Muscle of leg (tissue), 11 donors: ENCODE results near the gene KRTAP10-12. TPM values are rescaled to one million over a fixed set of nuclear protein-coding genes. Genes with fewer than 3 reads are reported as not detected.

ENCODE experiments used
- DNase-seq: peaks from one replicate; pipeline ENCODE4 v3.0.0; 2013
- H3K27ac ChIP-seq: one replicate; pipeline ENCODE4 v1.5.1; 2013; ENCODE audit warnings: mild to moderate bottlenecking, low read length, control low read depth
- H3K27me3 ChIP-seq: one replicate; pipeline ENCODE4 v1.6.1; 2013; ENCODE audit warnings: low read length; ENCODE audit not compliant: control insufficient read depth, insufficient read depth
- H3K36me3 ChIP-seq: one replicate; pipeline ENCODE4 v1.6.1; 2013; ENCODE audit warnings: low read length; ENCODE audit not compliant: control insufficient read depth, insufficient read depth
- H3K4me1 ChIP-seq: one replicate; pipeline ENCODE4 v1.6.1; 2013; ENCODE audit warnings: low read length; ENCODE audit not compliant: control insufficient read depth, insufficient read depth
- H3K4me3 ChIP-seq: one replicate; pipeline ENCODE4 v1.5.1; 2013; ENCODE audit warnings: low read length, control low read depth
- H3K9me3 ChIP-seq: replicated peaks from 2 replicates; pipeline ENCODE4 v1.6.1; 2013; ENCODE audit warnings: low read depth, low read length; ENCODE audit not compliant: control insufficient read depth
- WGBS: methylation state at CpG from one replicate; pipeline ENCODE4 v1.1.5; 2013; ENCODE audit warnings: missing lambda C conversion rate; ENCODE audit not compliant: insufficient coverage; 5-methylcytosine and 5-hydroxymethylcytosine counted together
- polyA plus RNA-seq, 8 donors: library from polyadenylated mRNA; unstranded; fragments of 120-200 nt; gene quantifications; one replicate each; pipeline versions ENCODE4 v1.2.1 to v1.2.3, GENCODE V29; 2013; ENCODE audit warnings: inconsistent platforms in 1 of 8, low replicate concordance in 1 of 8; ENCODE audit not compliant: insufficient read length in 8 of 8, insufficient read depth in 1 of 8
- total RNA-seq: library from RNA; stranded (reverse); fragments of 120-200 nt; gene quantifications from one replicate; pipeline ENCODE4 v1.2.4, GENCODE V29; 2013

The KRTAP10-12 gene
- total and polyA plus RNA-seq, 9 donors, result not detected

DNA sequence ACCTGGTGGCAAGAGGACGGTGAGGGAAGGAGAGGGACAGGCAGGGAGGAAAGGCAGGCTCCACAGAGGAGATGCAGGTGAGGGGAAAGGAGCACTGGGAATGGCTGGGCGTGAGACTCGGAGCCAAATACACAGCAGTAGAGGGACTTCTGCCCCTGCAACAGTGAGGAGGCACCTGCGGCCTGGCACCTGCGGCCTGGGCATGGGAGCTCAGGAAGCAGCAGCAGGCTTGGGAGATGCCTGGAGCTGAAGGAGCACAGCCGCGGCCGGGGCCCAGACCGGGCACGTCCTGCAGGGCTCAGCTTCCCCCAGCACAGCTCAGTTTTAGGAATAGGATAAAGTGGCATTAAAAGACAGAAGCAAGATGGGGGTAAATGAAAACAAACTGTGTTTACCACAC lies 35.3 kb downstream of the KRTAP10-12 start:
- 88% methylated on average over 8 of the region's 10 CpGs for WGBS
- Histone ChIP-seq H3K4me3 (no peak overlapping the region), H3K4me1 (no peaks in the 10 kb centered on the region), H3K27me3 (peaks cover 12% of the 10 kb centered on the region), H3K27ac (no peak overlapping the region), H3K9me3 (peaks cover 18% of the 10 kb centered on the region), H3K36me3 (no peaks in the 10 kb centered on the region)
- DNase-seq, result no peak

DNA sequence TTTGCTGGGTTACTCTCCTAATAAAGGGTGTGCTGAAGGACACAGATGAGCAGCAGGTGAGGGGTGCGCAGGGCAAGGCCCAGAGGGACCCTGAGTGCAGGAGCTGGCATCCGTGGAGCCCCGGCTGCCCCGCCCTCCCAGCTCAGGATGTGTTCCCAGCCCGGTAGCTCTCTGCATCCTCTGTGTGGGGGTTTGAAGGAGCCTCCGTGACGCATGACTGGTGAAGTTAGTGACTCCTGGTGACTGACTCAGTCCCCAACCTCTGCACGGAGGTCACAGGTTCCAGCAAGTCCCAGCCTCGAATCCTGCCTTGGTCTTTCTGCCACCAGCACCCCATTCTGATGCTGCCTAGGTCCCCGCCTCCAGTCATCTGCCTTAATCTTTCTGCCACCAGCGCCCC lies 36.0 kb downstream of the KRTAP10-12 start:
- WGBS, result 78% methylated on average over 9 of the region's 11 CpGs
- Histone ChIP-seq H3K4me1 (no peaks in the 10 kb centered on the region), H3K27me3 (peaks cover 9% of the 10 kb centered on the region), H3K4me3 (no peak overlapping the region), H3K27ac (no peak overlapping the region), H3K36me3 (no peaks in the 10 kb centered on the region), H3K9me3 (peaks cover 25% of the 10 kb centered on the region)
- DNase-seq, result no peak

DNA sequence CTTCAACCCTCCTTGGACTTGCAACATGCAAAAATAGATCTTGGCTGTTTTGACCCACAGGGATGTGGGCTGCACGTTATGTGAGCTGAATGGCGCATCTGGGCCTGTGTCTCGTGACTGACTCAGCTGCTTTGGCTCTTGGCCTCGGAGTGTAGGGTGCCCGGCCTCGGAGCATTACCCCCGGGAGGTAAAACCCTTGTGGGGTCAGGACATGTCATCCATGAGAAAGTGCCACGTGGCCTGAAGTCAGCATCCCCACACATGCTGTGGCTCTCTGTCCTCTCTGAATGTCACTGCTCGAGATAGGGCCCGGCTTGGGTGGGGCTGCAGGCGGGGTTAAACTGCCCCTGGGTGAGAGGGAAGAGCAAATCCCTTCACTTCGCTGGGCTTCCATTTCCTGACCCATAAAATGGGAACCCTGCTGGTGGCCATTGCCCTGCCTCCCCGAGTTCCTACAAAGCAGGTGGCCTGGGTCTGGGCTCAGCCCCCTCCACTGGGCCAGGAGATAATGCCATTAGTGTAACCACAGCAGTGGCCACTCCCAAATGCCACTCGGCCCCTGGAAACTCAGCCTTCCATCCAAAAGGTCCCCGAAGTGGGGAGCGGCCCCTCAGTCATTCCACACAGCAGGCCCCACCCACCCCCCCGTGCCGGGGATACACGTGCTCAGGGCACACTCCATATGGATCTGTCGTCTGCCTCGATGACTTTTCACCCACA lies 37.2 kb downstream of the KRTAP10-12 start:
- no peaks in the 10 kb centered on the region for H3K36me3 ChIP-seq
- peaks cover 37% of the 10 kb centered on the region for H3K9me3 ChIP-seq
- no peak for DNase-seq
- H3K27me3 ChIP-seq, result peaks cover 7% of the 10 kb centered on the region
- no peaks in the 10 kb centered on the region for H3K4me1 ChIP-seq
- WGBS, result 75% methylated on average over 8 of the region's 21 CpGs
- H3K27ac ChIP-seq, result no peak overlapping the region
- no peak overlapping the region for H3K4me3 ChIP-seq

DNA sequence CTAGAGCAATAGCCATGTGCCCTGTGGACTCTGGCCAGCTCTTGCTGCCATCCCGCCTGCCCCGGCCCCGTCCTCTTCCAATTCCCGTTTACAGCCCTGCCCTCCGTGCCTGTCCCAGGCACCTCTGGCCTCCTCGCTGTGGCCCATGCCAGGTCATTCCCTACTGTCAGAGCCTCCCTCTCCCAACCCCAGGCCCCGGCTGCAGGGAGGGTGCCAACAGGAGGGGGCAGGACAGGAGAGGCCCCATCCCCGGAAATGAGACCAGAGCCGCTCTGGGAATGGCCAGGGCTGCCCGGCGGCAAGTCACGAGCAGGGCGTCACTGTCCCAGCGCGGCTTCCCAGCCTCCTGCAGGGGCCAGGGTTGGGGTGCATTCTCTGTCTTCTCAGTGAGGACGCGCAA lies 37.9 kb downstream of the KRTAP10-12 start:
- H3K27me3 ChIP-seq, result peaks cover 7% of the 10 kb centered on the region
- WGBS, result 91% methylated on average over 13 of the region's 17 CpGs
- no peaks in the 10 kb centered on the region for H3K4me1 ChIP-seq
- no peak for DNase-seq
- H3K36me3 ChIP-seq, result no peaks in the 10 kb centered on the region
- H3K9me3 ChIP-seq, result peaks cover 42% of the 10 kb centered on the region
- H3K27ac ChIP-seq, result no peak overlapping the region
- H3K4me3 ChIP-seq, result no peak overlapping the region

- H3K27me3 ChIP-seq, result peaks cover 7% of the 10 kb centered on the region
- peaks cover 46% of the 10 kb centered on the region for H3K9me3 ChIP-seq
- H3K4me3 ChIP-seq, result no peak overlapping the region
- no peaks in the 10 kb centered on the region for H3K4me1 ChIP-seq
- H3K27ac ChIP-seq, result no peak overlapping the region
- no peaks in the 10 kb centered on the region for H3K36me3 ChIP-seq
- 80% methylated on average over 6 of the region's 6 CpGs for WGBS
- DNase-seq, result no peak
Measured at GRCh38 chr21:44735821-44736220, 38.8 kb downstream of the KRTAP10-12 start.

GRCh38 chr21:44736291-44737004 lies 39.5 kb downstream of the KRTAP10-12 start:
- H3K27ac ChIP-seq, result no peak overlapping the region
- peaks cover 7% of the 10 kb centered on the region for H3K27me3 ChIP-seq
- WGBS, result 98% methylated on average over 8 of the region's 8 CpGs
- H3K4me3 ChIP-seq, result no peak overlapping the region
- H3K4me1 ChIP-seq, result no peaks in the 10 kb centered on the region
- H3K36me3 ChIP-seq, result no peaks in the 10 kb centered on the region
- no peak for DNase-seq
- peaks cover 46% of the 10 kb centered on the region for H3K9me3 ChIP-seq

DNA sequence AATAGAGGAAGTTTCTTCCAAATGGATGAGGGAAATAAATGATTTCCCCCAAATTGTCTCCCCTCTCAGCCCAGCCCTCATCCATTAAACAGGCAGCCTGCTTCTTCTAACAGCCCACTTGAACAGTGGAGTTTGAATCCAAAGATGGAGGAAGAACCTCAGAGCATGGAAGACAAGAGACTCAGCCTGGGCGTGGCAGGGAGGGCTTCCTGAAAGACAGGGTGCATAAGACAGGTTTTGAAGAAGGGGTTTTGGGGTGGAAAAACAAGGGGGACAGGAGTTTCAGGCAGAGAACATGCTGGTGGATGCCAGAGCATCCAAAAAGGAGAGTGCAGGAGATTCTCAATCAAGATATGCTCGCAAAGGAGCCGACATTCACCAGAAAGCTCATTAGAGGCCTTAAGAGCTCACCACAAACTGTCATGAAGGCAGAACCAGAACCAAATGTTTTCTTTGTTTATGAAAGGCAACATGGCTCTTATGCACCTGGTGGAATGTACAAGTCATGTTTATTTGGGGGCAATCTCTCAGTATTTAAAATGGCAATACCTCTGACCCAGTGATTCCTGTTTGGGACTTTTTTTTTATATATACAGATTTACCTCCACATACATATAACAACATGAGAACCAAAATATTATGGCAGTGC lies 40.9 kb downstream of the KRTAP10-12 start:
- Histone ChIP-seq H3K27me3 (peaks cover 6% of the 10 kb centered on the region), H3K4me1 (no peaks in the 10 kb centered on the region), H3K36me3 (no peaks in the 10 kb centered on the region), H3K4me3 (no peak overlapping the region), H3K27ac (no peak overlapping the region), H3K9me3 (peaks cover 46% of the 10 kb centered on the region)
- 71% methylated on average over 2 of the region's 3 CpGs for WGBS
- no peak for DNase-seq

DNA sequence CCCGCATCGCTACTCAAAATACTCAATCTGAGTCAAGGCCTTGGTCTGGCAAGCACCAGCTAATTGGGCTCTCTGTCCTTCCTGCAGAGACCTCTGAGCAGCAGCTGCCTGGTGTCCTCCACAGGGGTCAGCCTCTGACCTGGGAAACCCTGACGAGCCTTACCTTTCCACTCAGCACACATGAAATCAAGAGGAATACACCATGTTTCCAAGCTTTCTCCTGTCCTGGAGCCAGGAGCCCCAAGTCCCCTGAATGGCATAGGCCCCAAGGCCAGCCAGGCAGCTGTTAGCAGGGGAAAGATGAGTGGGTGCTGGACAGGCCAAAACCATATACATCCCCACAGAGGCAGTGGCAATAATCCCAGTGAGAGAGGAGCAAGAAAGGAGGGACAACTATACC lies 41.6 kb downstream of the KRTAP10-12 start:
- no peaks in the 10 kb centered on the region for H3K36me3 ChIP-seq
- DNase-seq, result no peak
- peaks cover 3% of the 10 kb centered on the region for H3K27me3 ChIP-seq
- no peaks in the 10 kb centered on the region for H3K4me1 ChIP-seq
- 100% methylated on average over 2 of the region's 3 CpGs for WGBS
- H3K27ac ChIP-seq, result no peak overlapping the region
- H3K9me3 ChIP-seq, result peaks cover 46% of the 10 kb centered on the region
- no peak overlapping the region for H3K4me3 ChIP-seq

- no peak for DNase-seq
- no CpG with 5 or more reads among the region's 1 CpG for WGBS
Measured at GRCh38 chr21:44739316-44739715, 42.3 kb downstream of the KRTAP10-12 start.

GRCh38 chr21:44740742-44741141 lies 43.8 kb downstream of the KRTAP10-12 start:
- Histone ChIP-seq H3K4me1 (no peaks in the 10 kb centered on the region), H3K36me3 (no peaks in the 10 kb centered on the region), H3K4me3 (no peak overlapping the region), H3K27ac (no peak overlapping the region), H3K27me3 (peaks cover 3% of the 10 kb centered on the region), H3K9me3 (peaks cover 42% of the 10 kb centered on the region)
- 65% methylated on average over 7 of the region's 7 CpGs for WGBS
- DNase-seq, result no peak

More at GRCh38 chr21:44739316-44739715, 42.3 kb downstream of the KRTAP10-12 start:
- Histone ChIP-seq H3K4me3 (no peak overlapping the region), H3K27ac (no peak overlapping the region), H3K36me3 (no peaks in the 10 kb centered on the region), H3K9me3 (peaks cover 46% of the 10 kb centered on the region), H3K4me1 (no peaks in the 10 kb centered on the region), H3K27me3 (peaks cover 3% of the 10 kb centered on the region)
